Transverse colon (tissue), 4 donors: ENCODE data around the gene SPECC1.

Source experiments
- EP300 ChIP-seq: sonication (generic); formaldehyde crosslinking; IDR thresholded peaks from one replicate; pipeline ENCODE4 v1.6.1; 2017; ENCODE audit warnings: antibody characterized with exemption, low read depth
- POLR2A ChIP-seq: fragments of 450-650 bp; IDR thresholded peaks from one replicate; pipeline ENCODE4 v1.6.1; 2016; ENCODE audit warnings: antibody characterized with exemption, mild to moderate bottlenecking, moderate library complexity
- POLR2AphosphoS5 ChIP-seq, 3 donors: sonication (generic); formaldehyde crosslinking; IDR thresholded peaks; one replicate each; pipeline ENCODE4 v1.6.1; 2016; ENCODE audit warnings: antibody characterized with exemption in 3 of 3
- TF ChIP-seq, protein P1 (sequence below), 5 experiments: fragments of 200-600 bp in 3 of 5; fragments of 450-650 bp in 2 of 5; sonication (generic) in 3 of 5; IDR thresholded peaks; 1 replicate in 2 of 5; 2 replicates in 3 of 5; pipeline ENCODE4 v1.5.1; 2016 to 2017; ENCODE audit warnings: antibody characterized with exemption in 5 of 5, inconsistent platforms in 3 of 5, mild to moderate bottlenecking in 2 of 5, moderate library complexity in 1 of 5

DNA sequence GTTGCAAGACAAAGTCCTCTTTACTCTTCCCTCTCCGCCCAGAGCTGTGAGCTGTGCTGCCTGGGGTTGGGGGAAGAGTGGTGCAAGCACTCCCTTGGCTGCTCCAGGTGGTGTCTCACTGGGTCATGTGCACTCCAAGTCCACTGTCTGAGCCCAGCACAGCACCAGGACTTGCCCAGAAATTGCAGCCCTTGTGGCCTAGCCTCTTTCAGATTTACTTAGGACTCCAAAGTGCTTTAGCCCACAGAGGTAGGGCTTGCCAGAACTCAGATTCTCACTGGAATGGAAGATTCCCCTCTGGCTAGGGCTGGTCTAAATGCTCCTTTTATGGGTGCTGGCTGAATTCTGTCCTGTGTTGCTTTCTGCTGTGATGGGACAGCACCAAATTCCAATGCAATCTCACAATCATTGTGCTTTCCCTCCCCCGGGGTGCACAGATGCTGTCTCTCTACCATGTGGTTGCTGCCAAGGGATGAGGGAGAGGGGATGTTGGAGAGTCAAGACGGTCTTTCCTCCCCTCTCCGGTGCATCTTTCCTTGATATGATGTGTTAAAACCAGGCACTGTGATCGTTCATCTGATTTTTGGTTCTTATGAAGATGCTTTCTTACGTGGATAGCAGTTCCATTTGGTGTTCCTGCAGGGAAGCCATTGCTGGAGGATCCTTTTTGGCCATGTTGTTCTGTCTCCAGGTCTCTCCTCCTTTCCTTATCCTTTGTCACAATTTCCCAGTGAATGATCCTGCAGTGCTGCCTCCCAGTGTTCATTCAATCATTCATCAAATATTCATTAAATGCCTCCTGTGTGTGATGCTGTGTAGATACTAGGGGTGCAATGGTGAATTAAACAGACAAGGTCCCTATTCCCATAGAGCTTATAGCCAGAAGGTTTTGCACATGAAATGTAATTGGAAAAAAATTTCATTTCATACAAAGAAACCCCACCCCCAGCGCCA lies 216.3 kb downstream of the SPECC1 start:
- TF ChIP-seq, protein P1, sequence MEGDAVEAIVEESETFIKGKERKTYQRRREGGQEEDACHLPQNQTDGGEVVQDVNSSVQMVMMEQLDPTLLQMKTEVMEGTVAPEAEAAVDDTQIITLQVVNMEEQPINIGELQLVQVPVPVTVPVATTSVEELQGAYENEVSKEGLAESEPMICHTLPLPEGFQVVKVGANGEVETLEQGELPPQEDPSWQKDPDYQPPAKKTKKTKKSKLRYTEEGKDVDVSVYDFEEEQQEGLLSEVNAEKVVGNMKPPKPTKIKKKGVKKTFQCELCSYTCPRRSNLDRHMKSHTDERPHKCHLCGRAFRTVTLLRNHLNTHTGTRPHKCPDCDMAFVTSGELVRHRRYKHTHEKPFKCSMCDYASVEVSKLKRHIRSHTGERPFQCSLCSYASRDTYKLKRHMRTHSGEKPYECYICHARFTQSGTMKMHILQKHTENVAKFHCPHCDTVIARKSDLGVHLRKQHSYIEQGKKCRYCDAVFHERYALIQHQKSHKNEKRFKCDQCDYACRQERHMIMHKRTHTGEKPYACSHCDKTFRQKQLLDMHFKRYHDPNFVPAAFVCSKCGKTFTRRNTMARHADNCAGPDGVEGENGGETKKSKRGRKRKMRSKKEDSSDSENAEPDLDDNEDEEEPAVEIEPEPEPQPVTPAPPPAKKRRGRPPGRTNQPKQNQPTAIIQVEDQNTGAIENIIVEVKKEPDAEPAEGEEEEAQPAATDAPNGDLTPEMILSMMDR (IDR thresholded peaks at IDR 0.05) = no peak
- TF ChIP-seq POLR2AphosphoS5 (IDR thresholded peaks at IDR 0.05) (no peak), POLR2A (no peak), EP300 (no peak)
